Measurements from ENCODE around the gene TP53RK. TPM values are rescaled to one million over a fixed set of nuclear protein-coding genes. Genes with fewer than 3 reads are reported as not detected.

The TP53RK gene
- total RNA-seq, 1 donor from 2014 or later = 3.2 TPM

DNA sequence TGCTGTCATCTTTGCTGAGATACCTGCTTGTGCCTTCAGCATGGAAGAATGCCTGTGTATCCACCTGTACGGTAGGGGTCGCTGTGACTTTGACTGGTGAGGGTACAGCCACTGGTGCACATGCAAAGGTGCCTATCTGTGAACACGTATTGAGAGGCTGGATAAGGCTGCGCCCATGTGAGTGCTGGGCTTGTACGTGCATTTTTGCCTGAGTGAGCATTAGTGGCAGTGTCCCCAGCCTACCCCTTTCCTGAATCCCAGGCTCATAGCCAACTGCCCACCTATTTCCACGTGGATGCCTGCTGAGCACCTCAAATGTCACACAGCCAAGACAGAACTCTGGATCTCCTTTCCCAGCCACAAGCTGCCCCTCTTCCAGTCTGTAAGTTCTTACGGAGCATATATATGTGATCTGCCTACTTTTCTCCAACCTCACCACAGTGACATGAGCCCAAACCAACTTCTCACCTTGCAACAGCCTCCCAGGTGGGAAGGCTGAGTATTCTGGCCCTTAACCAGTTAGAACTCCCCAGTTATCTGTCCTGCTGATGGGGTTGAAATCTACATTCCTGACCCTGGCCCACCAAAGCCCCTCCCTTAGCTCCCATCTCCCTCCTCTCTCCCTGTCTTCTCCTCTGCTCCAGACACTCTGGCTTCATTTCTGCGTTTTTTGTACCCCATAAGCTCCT lies 19.1 kb upstream of the TP53RK start:
- no peak for DNase-seq (ENCODE audit: low spot score)
- no peak for ATAC-seq

- DNase-seq (ENCODE audit: low spot score) (no peak), ATAC-seq (no peak)
These were observed 17.0 kb upstream of the TP53RK start for GRCh38 chr20:46706242-46706641.

- DNase-seq (ENCODE audit: low spot score) (peak; percentile 61), ATAC-seq (peak; percentile 49)
These were observed 16.1 kb upstream of the TP53RK start for GRCh38 chr20:46705378-46705729.

- no peak for DNase-seq (ENCODE audit: low spot score)
- ATAC-seq = peak; percentile 1
These were observed 15.6 kb upstream of the TP53RK start for GRCh38 chr20:46704714-46705377.

DNA sequence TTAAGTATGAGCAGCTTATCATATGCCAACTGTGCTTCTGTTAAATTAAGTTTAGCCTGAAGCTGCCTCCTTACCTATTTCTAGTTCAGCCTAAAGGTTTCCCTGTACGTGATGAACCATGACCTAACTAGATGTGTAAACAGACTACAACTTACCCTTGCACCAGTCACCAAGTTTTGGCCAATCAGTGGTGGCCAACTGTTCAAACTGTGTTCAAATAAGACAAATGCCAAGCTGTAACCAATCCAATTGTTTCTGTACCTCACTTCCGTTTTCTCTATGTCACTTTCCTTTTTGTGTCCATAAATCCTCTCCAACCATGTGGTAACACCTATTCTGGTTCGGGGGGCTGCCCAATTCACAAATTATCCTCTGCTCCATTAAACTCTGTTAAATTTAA lies 14.2 kb upstream of the TP53RK start:
- peak; percentile 73 for ATAC-seq
- peak; percentile 71 for DNase-seq (ENCODE audit: low spot score)

DNA sequence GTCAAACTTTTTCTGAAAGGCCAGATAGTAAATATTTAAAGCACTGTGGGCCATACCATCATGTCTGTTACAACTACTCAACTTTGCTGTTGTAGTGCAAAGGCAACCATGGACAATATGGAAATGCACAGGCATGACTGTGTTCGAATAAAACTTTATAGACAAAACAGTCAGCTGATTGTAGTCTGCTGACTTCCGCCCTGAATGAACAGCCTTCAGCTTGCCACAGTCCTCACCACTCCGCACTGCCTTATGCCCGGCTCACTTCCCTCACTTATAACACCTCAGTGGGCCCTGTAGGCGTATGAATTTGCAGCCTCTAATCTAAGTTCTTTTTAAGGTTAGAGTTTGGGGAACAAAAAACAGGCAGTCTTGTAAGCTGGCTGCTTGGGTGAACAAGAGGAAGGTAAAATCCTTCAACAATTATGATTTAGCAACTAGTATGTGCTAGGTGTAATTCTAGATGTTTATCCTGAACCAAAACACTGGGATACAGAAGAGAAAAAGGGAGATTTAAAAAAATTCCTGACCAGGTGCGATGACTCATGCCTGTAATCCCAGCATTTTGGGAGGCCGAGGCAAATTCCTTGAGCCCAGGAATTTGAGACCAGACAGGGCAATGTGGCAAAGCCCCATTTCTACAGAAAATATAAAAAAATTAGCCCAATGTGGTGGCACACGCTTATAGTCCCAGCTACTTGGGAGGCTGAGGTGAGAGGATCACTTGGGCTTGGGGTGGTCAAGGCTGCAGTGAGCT lies 13.4 kb upstream of the TP53RK start:
- DNase-seq (ENCODE audit: low spot score) (no peak), ATAC-seq (no peak)

DNA sequence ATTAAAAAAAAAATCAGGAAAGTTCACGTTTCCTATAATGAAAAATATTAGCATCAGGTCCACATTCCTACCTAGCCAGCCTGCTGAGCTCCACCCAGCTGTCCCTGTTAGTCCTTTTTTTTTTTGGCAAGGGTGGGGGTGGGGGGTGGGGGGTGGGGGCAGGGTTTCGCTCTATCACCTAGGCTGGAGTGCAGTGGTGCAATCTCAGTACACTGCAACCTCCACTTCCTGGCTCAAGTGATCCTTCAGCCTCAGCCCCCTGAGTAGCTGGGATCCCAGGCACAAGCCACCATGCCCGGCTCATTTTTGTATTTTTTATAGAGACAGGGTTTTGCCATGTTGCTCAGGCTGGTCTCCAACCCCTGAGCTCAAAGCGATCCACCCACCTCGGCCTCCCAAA lies 12.7 kb upstream of the TP53RK start:
- peak; percentile 15 for ATAC-seq
- DNase-seq (ENCODE audit: low spot score) = no peak

DNA sequence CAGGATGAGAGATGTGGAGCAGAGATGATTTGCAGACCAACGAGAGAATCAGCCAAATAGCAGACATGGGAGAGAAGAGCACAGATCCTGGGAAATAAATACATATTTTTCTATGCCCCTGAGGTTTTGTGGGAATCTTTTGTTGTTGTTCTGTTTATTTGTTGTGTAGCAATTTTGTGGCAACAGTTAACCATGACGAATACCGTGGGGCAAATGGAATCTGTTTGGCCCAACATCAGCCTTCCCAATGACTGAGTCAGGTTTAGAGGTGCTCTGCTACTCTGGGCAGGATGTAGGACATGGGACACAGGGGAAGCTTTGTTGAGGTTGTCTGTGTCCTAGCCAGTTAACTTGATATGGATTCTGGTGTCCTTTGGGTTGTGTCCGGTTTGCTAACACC lies 12.3 kb upstream of the TP53RK start:
- ATAC-seq (no peak), DNase-seq (ENCODE audit: low spot score) (no peak)

- no peak for DNase-seq (ENCODE audit: low spot score)
- ATAC-seq = no peak
These were observed 11.8 kb upstream of the TP53RK start for GRCh38 chr20:46701057-46701456.

- ATAC-seq (no peak), DNase-seq (ENCODE audit: low spot score) (no peak)
These were observed 11.2 kb upstream of the TP53RK start for GRCh38 chr20:46700481-46700880.

DNA sequence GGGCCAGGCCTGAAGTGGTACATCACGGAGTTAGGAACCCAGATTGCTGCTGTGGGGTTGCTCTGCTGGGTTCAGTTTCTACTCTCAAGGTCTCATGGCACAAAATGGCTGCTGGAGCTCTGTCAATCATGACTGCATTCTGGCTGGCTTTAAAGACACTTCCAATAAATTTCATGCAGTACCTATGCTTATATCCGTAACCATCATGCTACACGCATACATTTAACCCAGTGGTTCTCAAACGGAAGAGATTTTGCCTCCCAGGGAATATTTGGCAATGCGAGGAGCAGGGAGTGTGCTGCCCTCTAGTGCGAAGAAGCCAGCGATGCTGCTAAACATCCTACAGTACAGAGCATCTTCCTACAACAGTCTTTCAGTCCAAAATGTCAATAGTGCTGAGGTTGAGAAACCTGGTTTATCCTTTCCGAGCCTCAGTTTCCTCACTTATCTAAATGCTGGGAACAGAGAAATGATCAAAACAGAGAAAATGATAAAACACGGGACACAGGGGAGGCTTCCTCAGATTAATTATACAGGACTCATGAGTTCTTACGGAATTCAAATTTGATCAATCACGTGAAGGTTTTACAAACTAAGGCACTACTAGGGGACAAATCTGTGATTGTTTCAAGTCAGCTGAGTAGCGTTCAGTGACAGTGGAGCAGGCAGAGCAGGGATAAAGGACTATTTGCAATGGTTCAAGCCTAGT lies 10.6 kb upstream of the TP53RK start:
- ATAC-seq (peak; percentile 66), DNase-seq (ENCODE audit: low spot score) (no peak)

DNA sequence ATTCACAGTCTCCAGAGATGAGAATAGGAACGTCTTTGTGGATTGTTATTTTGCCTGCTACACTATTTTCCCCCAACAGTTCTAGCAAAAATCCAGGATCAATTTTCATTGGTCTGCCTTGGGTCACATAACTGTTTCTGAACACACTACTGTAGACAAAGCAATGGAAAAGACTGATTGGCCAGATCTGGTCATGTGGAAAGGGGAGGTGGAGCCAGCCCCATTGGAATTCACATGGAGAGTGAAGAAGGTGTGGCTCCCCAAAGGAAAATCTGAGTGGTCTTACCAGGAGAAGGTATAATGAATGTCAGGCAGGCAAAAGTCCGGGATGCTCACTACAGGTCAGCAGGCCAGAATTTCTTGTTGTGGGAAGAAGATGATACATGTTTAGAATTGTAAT lies 9.5 kb upstream of the TP53RK start:
- no peak for ATAC-seq
- no peak for DNase-seq (ENCODE audit: low spot score)

GRCh38 chr20:46696791-46697279 lies 7.6 kb upstream of the TP53RK start:
- no peak for ATAC-seq
- DNase-seq (ENCODE audit: low spot score) = no peak

DNA sequence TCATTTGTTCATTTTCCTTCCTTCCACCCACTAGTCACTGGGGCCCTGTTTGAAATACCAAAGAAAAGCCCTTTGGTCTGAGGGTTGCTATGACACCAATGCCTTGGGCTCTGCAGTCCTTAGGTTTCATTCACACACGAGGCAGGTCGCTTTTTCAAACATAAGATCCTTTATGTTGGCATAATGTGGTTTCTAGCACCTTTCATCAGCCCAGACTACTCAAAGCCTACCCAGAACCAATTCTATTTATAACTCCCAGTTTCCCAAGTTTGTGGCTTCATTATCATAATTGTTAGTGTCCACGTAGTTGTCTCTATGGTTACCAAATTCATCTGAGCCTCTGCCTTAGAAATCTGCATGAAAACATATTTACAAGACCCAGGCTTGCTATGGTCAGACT lies 6.6 kb upstream of the TP53RK start:
- DNase-seq (ENCODE audit: low spot score) = no peak

DNA sequence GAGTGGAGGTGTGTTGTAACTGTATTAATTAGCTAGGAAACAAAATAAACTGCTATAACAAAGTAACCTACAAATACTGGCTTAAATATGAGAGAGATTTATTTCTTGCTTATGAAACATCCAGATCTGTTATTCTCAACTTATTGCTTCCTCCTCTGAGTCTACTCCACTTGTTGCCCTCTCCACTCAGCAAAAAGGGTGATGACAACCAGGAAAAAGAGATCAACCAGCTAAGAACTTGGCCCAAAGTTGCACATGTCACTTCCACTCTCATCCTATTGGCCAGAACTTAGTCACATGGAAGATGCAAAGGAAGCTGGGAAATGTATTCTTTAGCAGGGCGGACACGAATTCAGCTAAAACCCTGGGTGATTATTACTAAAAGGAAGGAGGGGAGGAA lies 5.2 kb upstream of the TP53RK start:
- DNase-seq (ENCODE audit: low spot score) (no peak), ATAC-seq (peak; percentile 70)

More for the DNA sequence above, 6.6 kb upstream of the TP53RK start:
- no peak for ATAC-seq

GRCh38 chr20:46691196-46691595 lies 2.0 kb upstream of the TP53RK start:
- no peak for ATAC-seq

GRCh38 chr20:46690219-46691106 lies 1.2 kb upstream of the TP53RK start:
- peak; percentile 16 for DNase-seq (ENCODE audit: low spot score)

More at GRCh38 chr20:46691196-46691595, 2.0 kb upstream of the TP53RK start:
- no peak for DNase-seq (ENCODE audit: low spot score)

GRCh38 chr20:46689754-46690085 lies 476 bp upstream of the TP53RK start:
- no peak for ATAC-seq
- no peak for DNase-seq (ENCODE audit: low spot score)

More at GRCh38 chr20:46690219-46691106, 1.2 kb upstream of the TP53RK start:
- no peak for ATAC-seq

DNA sequence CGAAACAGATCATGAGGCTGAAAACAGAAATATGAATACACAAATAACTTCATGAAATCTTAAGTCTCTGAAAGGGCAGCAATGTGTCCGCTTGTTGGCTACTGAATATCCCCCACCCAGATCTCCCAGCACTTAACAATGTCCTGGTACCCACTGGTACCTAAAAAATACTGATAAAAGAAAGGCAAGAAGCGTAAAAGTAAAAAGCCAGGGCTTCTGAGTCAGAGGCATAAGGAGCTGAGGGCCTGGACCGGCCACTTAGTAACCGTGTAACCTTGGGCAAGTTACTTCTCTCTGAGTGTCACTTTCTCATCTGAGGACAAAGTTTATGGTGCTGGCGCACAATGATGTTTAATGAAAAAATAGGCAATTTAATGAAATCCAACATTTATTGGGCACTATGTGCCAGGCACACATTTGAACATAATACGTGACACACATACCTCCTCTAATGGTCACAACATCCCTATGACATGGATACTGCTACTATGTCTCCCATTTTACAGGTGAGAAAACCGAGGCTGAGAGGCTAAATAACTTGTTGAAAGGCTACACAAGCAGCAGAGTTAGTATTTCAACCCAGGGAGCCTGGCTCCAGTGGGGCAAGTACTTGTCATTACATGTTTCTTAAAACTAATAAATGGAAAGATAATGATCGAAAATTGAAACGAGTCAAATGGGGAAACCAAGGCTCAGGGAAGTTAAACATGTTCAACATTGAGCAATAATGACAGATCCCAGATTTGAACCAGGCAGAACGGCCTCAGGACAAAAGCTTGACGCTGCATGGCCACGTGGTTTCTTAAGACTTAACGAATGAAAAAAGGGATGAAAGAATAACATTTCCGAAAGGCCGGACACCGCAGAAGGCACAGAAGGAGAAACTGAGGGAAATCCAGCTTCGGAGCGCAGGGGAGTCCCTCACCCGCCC lies 828 bp downstream of the TP53RK start:
- no peak for ATAC-seq
- DNase-seq (ENCODE audit: low spot score) = peak; percentile 28
